T-cell (primary cell): ENCODE measurements around the gene ACCSL. TPM values are rescaled to one million over a fixed set of nuclear protein-coding genes. Genes with fewer than 3 reads are reported as not detected.

ENCODE experiments used
- ATAC-seq, 4 experiments: fragments of 200-7000 bp in 3 of 4; fragments of 150-1000 bp in 1 of 4; cut with Tn5 transposase; replicated peaks in 1 of 4; 1 replicate in 3 of 4; 2 replicates in 1 of 4; pipeline ENCODE4 v1.10.0; 2021; ENCODE audit warnings: moderate library complexity in 3 of 4, mild to moderate bottlenecking in 2 of 4, moderate number of reproducible peaks in 1 of 4
- CTCF ChIA-PET, 2 donors: fragments of 300-600 bp; sonication (Branson Sonifier 250); formaldehyde crosslinking; loops; one replicate each; lab custom pipeline; 2022; ENCODE audit warnings: antibody characterized with exemption in 2 of 2; lab: Charles Lee
- POLR2A ChIA-PET, 2 donors: fragments of 300-600 bp; sonication (Branson Sonifier 250); formaldehyde crosslinking; loops; one replicate each; lab custom pipeline; 2022; ENCODE audit warnings: antibody characterized with exemption in 2 of 2; lab: Charles Lee
- DNase-seq, 35 experiments: peaks; one replicate each; pipeline versions ENCODE4 v3.0.0 to v3.0.0-alpha.2; 2013 to 2023
- H3K27ac ChIP-seq: one replicate; pipeline ENCODE4 v1.5.1; 2013; ENCODE audit warnings: low read length
- H3K27me3 ChIP-seq, 2 experiments: replicated peaks in 1 of 2; 1 replicate in 1 of 2; 2 replicates in 1 of 2; pipeline versions ENCODE4 v1.6.1 to v1.7.0; 2013; ENCODE audit warnings: low read length in 1 of 2, mixed read lengths in 1 of 2; ENCODE audit not compliant: control insufficient read depth in 2 of 2, insufficient read depth in 2 of 2; ENCODE audit errors: extremely low read depth in 1 of 2
- H3K36me3 ChIP-seq, 2 donors: 1 replicate in 1 of 2; 2 replicates in 1 of 2; pipeline versions ENCODE4 v1.6.1 to v1.7.0; 2013; ENCODE audit warnings: low read length in 1 of 2; ENCODE audit not compliant: control insufficient read depth in 2 of 2, insufficient read depth in 1 of 2; ENCODE audit errors: extremely low read depth in 1 of 2
- H3K4me1 ChIP-seq, 2 experiments: 1 replicate in 1 of 2; 2 replicates in 1 of 2; pipeline versions ENCODE4 v1.6.1 to v1.7.0; 2013; ENCODE audit warnings: low read length in 2 of 2, mixed read lengths in 1 of 2; ENCODE audit not compliant: insufficient read depth in 2 of 2, control insufficient read depth in 1 of 2; ENCODE audit errors: extremely low read depth in 1 of 2
- H3K4me3 ChIP-seq, 2 donors: 1 replicate in 1 of 2; 2 replicates in 1 of 2; pipeline versions ENCODE4 v1.5.1 to v1.7.0; 2013; ENCODE audit warnings: mild to moderate bottlenecking in 2 of 2, low read length in 1 of 2, moderate library complexity in 1 of 2; ENCODE audit not compliant: control insufficient read depth in 1 of 2; ENCODE audit errors: extremely low read depth in 1 of 2
- H3K9me3 ChIP-seq: 2 replicates; pipeline ENCODE4 v1.7.0; 2013
- H3K27ac Mint-ChIP-seq, 2 donors: one replicate each; pipeline ENCODE4 v1.8.0; 2020 to 2021; ENCODE audit warnings: mild to moderate bottlenecking in 2 of 2, mixed read lengths in 2 of 2
- H3K27me3 Mint-ChIP-seq, 2 donors: one replicate each; pipeline ENCODE4 v1.8.0; 2021 to 2022; ENCODE audit warnings: mixed read lengths in 2 of 2
- H3K36me3 Mint-ChIP-seq: one replicate; pipeline ENCODE4 v1.8.0; 2021; ENCODE audit warnings: mixed read lengths
- H3K4me1 Mint-ChIP-seq, 3 donors: one replicate each; pipeline ENCODE4 v1.8.0; 2020 to 2022; ENCODE audit warnings: mixed read lengths in 3 of 3, mild to moderate bottlenecking in 1 of 3
- H3K4me3 Mint-ChIP-seq, 3 donors: one replicate each; pipeline ENCODE4 v1.8.0; 2020 to 2022; ENCODE audit warnings: mild to moderate bottlenecking in 3 of 3, mixed read lengths in 3 of 3, moderate library complexity in 3 of 3
- H3K9me3 Mint-ChIP-seq, 3 donors: one replicate each; pipeline ENCODE4 v1.8.0; 2020 to 2022; ENCODE audit warnings: mixed read lengths in 3 of 3
- WGBS: methylation state at CpG from one replicate; pipeline ENCODE4 v1.1.5; 2013; ENCODE audit warnings: missing lambda C conversion rate; ENCODE audit not compliant: insufficient coverage; 5-methylcytosine and 5-hydroxymethylcytosine counted together
- total RNA-seq, 35 experiments: library from RNA in 6 of 35; stranded (reverse) in 6 of 35; fragments of 120-200 nt in 1 of 35; gene quantifications; one replicate each; pipeline versions ENCODE4 v1.2.1 to v1.2.4 and lab custom pipeline; 2013 to 2026

ACCSL gene
- total RNA-seq (not detected), total RNA-seq (lab: John Stamatoyannopoulos, UW) (0 to 0.09 (median 0) reads per million in 29 experiments)
- total RNA-seq (2013), result not detected

- Mint-ChIP-seq H3K4me3 (no peak within 1 kb of the TSS), H3K4me1 (no peaks in the 10 kb centered on the region), H3K27me3 (peaks cover 4 to 11% of the 10 kb centered on the region in 2 donors), H3K27ac (no peak within 1 kb of the TSS), H3K9me3 (no peaks in the 10 kb centered on the region), H3K36me3 (no peaks in the 10 kb centered on the region)
- H3K4me3 ChIP-seq, result no peak within 1 kb of the TSS
- ChIA-PET CTCF (no interaction called here), POLR2A (no interaction called here)
- H3K27me3 ChIP-seq, result peaks cover 0 to 4% of the 10 kb centered on the region in 2 experiments
- DNase-seq (no peak), ATAC-seq (no peak)
- H3K4me1 ChIP-seq, result no peaks in the 10 kb centered on the region
- H3K9me3 ChIP-seq, result no peaks in the 10 kb centered on the region
- H3K27ac ChIP-seq, result no peak within 1 kb of the TSS
- H3K36me3 ChIP-seq, result no peaks in the 10 kb centered on the region
- WGBS, result 79% methylated on average over 10 of the region's 12 CpGs
Measured at GRCh38 chr11:44047931-44048431, at the start of gene ACCSL. Gene ACCSL, plus strand, starts transcription at chr11:44047981. Its CDS starts 56 bp downstream, at chr11:44048037.

GRCh38 chr11:43998308-43998707 is 49.5 kb upstream of the ACCSL start:
- no peak overlapping the region for H3K27ac Mint-ChIP-seq
- CTCF ChIA-PET, result interaction anchor here in 1 of 2 donors (0.7 kb wide), 1 partner anchor 104 kb away, joined by 3 read pairs; no protein-coding TSS in a partner anchor

GRCh38 chr11:44000731-44001130 is 47.0 kb upstream of the ACCSL start:
- H3K9me3 ChIP-seq, result no peaks in the 10 kb centered on the region
- Mint-ChIP-seq H3K4me3 (no peak overlapping the region), H3K36me3 (no peaks in the 10 kb centered on the region), H3K27ac (no peak overlapping the region), H3K27me3 (peaks cover 10 to 15% of the 10 kb centered on the region in 2 donors), H3K4me1 (no peaks in the 10 kb centered on the region), H3K9me3 (no peaks in the 10 kb centered on the region)
- H3K4me1 ChIP-seq, result no peaks in the 10 kb centered on the region
- no peaks in the 10 kb centered on the region for H3K36me3 ChIP-seq
- H3K4me3 ChIP-seq, result no peak overlapping the region
- no peak overlapping the region for H3K27ac ChIP-seq
- ChIA-PET CTCF (no interaction called here), POLR2A (no interaction called here)
- ATAC-seq (no peak), DNase-seq (no peak)
- WGBS, result no CpG with 5 or more reads among the region's 2 CpGs
- H3K27me3 ChIP-seq, result peaks cover 0 to 25% of the 10 kb centered on the region in 2 experiments

More at GRCh38 chr11:43998308-43998707, 49.5 kb upstream of the ACCSL start:
- H3K27me3 ChIP-seq, result peaks cover 0 to 14% of the 10 kb centered on the region in 2 experiments
- no peak overlapping the region for H3K4me3 Mint-ChIP-seq
- DNase-seq (no peak), ATAC-seq (no peak)
- H3K4me3 ChIP-seq, result no peak overlapping the region
- no peaks in the 10 kb centered on the region for H3K36me3 ChIP-seq
- no peaks in the 10 kb centered on the region for H3K4me1 ChIP-seq
- peaks cover 10 to 15% of the 10 kb centered on the region in 2 donors for H3K27me3 Mint-ChIP-seq
- no peaks in the 10 kb centered on the region for H3K9me3 ChIP-seq
- no peak overlapping the region for H3K27ac ChIP-seq
- no peaks in the 10 kb centered on the region for H3K36me3 Mint-ChIP-seq
- H3K9me3 Mint-ChIP-seq, result no peaks in the 10 kb centered on the region
- WGBS, result 63% methylated on average over 1 of the region's 1 CpG
- H3K4me1 Mint-ChIP-seq, result no peaks in the 10 kb centered on the region
- POLR2A ChIA-PET, result no interaction called here

- Histone ChIP-seq H3K9me3 (no peaks in the 10 kb centered on the region), H3K27ac (no peak overlapping the region), H3K27me3 (peaks cover 0 to 26% of the 10 kb centered on the region in 2 experiments), H3K4me1 (no peaks in the 10 kb centered on the region), H3K36me3 (no peaks in the 10 kb centered on the region), H3K4me3 (no peak overlapping the region)
- H3K27me3 Mint-ChIP-seq, result peaks cover 10 to 12% of the 10 kb centered on the region in 2 donors
- H3K27ac Mint-ChIP-seq, result no peak overlapping the region
- ATAC-seq (no peak), DNase-seq (no peak)
- WGBS, result 80% methylated on average over 11 of the region's 18 CpGs
- H3K36me3 Mint-ChIP-seq, result no peaks in the 10 kb centered on the region
- ChIA-PET CTCF (no interaction called here), POLR2A (interaction anchor here in 1 of 2 donors (0.6 kb wide), 1 partner anchor 744 kb away, joined by 3 read pairs; no protein-coding TSS in a partner anchor)
- H3K4me1 Mint-ChIP-seq, result no peaks in the 10 kb centered on the region
- H3K4me3 Mint-ChIP-seq, result no peak overlapping the region
- no peaks in the 10 kb centered on the region for H3K9me3 Mint-ChIP-seq
Measured at GRCh38 chr11:44002191-44003093, 45.3 kb upstream of the ACCSL start.

- Mint-ChIP-seq H3K4me1 (no peaks in the 10 kb centered on the region), H3K9me3 (no peaks in the 10 kb centered on the region), H3K4me3 (no peak overlapping the region), H3K27me3 (peaks cover 6 to 12% of the 10 kb centered on the region in 2 donors), H3K36me3 (no peaks in the 10 kb centered on the region), H3K27ac (no peak overlapping the region)
- Histone ChIP-seq H3K27me3 (peaks cover 0 to 26% of the 10 kb centered on the region in 2 experiments), H3K4me1 (no peaks in the 10 kb centered on the region), H3K4me3 (no peak overlapping the region), H3K27ac (no peak overlapping the region), H3K9me3 (no peaks in the 10 kb centered on the region), H3K36me3 (no peaks in the 10 kb centered on the region)
- ChIA-PET POLR2A (no interaction called here), CTCF (no interaction called here)
- no peak for DNase-seq
- WGBS, result 79% methylated on average over 7 of the region's 9 CpGs
- ATAC-seq, result no peak
Measured at GRCh38 chr11:44003736-44004451, 43.9 kb upstream of the ACCSL start.

- H3K36me3 ChIP-seq, result no peaks in the 10 kb centered on the region
- 81% methylated on average over 5 of the region's 10 CpGs for WGBS
- Mint-ChIP-seq H3K27me3 (peaks cover 6 to 12% of the 10 kb centered on the region in 2 donors), H3K36me3 (no peaks in the 10 kb centered on the region), H3K27ac (no peak overlapping the region), H3K4me1 (no peaks in the 10 kb centered on the region), H3K9me3 (no peaks in the 10 kb centered on the region), H3K4me3 (no peak overlapping the region)
- no peaks in the 10 kb centered on the region for H3K4me1 ChIP-seq
- no peak overlapping the region for H3K27ac ChIP-seq
- H3K4me3 ChIP-seq, result no peak overlapping the region
- CTCF ChIA-PET, result no interaction called here
- H3K27me3 ChIP-seq, result peaks cover 0 to 26% of the 10 kb centered on the region in 2 experiments
- no peak for ATAC-seq
- no peaks in the 10 kb centered on the region for H3K9me3 ChIP-seq
- no peak for DNase-seq
- POLR2A ChIA-PET, result no interaction called here
Measured at GRCh38 chr11:44004452-44005062, 43.2 kb upstream of the ACCSL start.
